ENCODE results near the gene SYT5.
"Not testable (repeated sequence)": the region's sequence is repeated elsewhere in the genome, so short reads cannot be mapped to it uniquely, and the experiment has no call there.

Gene SYT5

DNA sequence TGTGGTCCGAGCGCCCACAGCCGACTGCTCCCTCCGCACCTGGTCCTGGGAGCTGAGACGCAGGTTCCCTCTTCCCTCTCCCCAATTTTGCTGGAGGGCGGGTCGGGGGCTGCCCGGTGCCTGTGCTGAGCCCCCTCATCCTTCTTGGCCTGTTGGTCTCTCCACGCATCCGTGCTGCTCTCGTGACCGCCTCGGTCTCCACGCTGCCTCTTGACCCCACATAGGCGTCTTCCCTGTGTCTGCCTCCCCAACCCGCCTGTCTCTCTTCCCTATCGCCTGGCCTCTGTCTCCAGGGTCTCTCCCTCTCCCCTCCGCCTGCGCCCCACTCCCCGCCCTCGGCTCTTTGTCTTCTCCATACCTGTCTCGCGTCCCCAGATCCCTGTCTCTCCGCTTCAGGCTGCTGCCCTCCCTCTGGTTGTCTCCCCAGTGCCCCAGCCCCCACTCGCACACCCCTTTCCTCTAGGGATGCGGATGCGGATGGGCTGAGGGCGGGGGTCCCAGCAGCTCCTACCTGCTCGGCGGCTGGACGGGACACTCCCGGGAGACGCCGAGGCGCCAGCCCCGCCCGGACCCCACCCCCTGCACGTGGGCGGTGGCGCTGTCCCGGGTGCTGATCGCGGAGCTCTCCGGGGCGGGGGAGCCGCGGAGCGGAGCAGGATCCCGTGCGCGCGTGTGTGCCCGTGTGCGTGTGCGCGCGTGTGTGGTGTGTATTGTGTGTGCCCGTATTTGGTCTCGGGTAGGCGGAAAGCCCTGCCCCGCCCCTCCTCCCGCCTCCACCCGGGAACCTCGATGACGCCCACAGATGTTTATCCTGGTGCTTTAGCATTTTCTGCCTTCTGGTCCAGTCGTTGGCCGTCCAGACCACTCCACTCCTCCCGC, at the start of gene SYT5:
SYT5 (minus strand) TSS at position 684 of the 879 bp plus-strand sequence. CDS start 1,248 bp downstream, outside the sequence.
- peak; percentile 50 for DNase-seq

DNA sequence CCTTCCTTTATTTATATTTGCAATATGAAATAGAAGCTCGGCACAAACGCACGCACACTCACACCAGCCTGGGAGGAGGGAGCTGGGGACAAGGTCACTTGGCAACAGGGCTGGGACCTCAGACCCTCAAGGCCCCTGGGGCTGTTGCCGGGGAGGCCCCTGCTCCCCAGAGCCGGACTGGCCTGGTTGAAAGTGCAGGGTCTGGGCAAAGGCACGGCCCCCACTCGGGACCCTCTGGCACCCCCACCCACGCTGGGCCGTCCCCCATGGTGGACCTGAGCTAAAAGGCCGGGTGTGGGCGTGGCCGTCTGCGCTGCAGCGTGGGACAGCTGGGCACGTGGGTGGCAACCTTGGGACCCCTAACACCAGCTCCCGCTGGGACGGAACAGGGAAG, 49.7 kb upstream of the SYT5 start:
- no peak for DNase-seq

DNA sequence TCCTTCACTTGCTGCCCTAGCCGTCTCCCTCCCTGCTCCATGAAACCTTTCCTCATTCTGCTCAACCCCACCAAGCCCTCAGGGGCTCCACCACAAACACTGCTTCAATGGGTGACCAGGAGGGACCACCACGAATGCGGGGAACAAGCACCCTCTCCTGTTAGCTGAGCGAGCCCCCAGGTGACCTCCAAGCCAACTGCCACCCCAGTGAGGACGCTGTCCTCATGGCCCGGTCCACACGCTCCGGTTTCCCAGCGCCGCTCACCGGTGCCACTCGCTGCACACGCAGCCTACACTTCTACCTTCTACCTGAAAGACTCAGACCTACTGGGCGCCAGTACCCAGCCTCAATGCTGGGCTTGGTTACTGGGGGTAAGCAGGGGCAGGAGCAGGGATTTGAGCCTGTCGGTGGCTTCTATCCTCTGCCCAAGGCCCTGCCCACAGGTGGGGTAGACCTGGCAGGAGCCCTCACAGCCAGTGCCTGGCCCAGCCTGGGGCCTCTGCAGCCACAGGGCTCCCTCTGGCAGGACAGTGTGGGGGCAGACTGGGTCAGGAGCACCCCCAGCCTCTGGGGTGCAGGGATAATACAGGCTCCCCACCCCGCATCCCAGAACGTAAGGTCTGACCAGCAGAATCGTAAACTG, 49.2 kb upstream of the SYT5 start:
- DNase-seq = no peak

DNA sequence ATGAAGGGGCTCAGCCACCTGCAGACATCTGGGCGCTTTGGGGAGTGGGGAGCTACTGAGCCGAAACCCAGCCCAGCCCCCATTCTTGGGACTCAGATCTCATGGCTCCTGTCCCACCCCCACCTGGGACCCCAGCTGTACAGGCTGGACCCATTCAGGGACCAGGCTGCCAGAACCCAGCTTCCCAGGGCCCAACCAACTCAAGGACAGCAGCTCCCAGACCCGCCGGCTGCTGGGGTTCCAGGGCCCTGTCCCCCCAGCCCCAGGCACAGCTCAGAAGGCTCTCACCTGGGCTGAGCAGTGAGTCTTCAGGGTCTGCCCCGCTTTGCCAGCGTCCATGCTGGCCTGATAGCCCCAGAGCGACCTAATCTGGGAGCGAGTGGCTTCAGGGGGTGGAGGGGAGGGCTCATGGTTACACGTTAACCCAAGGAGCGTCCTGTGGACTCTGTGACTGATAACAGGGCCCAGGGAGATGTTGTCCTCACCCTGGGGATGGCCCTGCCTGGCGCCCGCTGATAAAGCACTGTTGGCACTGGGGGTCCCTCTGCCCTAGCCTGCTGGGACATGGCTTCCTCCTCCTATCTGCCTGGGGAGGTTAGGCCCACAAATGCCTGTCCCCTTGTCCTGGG, 48.4 kb upstream of the SYT5 start, which contains the start of gene TMEM86B:
TMEM86B (minus strand) TSS at position 361 of the 629 bp plus-strand sequence; CDS start at position 339, 22 bp downstream.
- no peak for DNase-seq

DNA sequence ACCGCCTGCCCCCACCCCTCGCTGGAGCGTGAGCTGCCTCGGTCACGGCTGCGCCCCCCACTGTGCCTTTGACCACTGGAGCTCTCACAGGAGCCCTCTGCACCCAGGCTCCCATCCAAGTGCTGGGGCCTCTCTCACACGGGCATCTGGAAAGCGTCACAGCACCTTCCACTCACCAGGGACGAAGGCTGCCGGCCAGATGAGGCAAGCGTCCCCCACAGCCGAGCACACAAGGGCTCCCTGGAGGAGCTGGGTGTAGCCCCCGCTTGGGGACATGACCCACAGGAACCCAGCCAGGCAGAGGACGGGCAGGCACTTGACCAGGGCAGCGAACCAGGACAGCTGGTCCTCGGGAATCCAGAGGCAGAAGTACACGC, 47.9 kb upstream of the SYT5 start:
- no peak for DNase-seq

DNA sequence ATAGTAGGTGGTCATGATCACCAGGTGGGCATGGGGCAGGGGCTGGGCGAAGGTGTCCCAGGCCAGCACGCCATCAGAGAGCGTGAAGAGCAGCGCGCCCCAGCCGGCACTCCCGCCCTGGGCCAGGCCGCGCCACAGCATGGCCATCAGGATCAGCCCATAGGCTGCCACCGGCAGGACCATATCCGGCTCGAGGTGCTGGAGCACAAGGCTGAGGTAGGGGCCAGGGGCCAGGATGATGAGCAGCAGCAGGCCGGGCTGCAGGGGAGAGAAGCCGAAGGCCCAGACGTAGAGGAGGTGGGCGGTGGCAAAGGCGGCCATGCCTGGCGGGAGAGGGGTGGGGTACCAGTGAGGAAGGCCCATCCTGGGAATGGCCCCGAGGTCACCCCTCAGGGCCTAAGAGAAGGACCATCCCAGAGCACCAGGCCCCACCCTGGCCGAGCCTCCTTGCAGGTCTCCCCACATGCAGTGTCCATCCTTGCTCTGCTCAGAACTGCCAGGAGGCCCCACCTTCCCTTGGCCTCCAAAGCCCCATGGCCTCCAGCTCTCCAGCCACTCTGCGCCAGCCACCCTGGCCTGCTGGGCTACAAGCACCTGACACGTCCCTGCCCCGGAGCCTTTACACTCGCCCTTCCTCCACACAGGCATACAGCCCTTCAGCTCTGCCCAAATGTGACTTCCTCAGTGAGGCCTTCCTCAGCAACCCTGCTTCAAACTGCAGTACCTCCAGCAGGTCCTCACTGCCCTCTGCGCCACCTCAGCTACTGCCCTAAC, 47.3 kb upstream of the SYT5 start:
- DNase-seq = no peak

DNA sequence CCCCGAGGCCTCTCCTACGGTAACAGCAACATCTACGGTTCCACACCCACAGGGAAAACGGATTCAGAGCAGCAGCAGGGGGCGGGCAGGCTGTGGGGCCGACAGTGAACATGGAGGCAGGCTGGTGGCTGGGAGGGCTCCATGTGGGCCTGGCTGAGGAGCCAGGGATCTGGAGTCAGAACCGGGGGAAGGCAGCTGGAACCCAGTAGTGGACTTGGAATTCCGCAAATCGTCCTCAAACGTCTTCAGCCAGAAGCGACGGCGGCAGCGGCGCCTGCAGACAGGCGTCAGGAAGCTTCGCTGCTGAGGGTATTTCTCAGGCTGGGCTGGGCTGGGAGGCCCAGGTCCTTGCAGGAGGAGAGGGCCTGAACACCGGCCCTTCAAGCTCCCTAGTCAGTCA, 46.7 kb upstream of the SYT5 start:
- DNase-seq = no peak

DNA sequence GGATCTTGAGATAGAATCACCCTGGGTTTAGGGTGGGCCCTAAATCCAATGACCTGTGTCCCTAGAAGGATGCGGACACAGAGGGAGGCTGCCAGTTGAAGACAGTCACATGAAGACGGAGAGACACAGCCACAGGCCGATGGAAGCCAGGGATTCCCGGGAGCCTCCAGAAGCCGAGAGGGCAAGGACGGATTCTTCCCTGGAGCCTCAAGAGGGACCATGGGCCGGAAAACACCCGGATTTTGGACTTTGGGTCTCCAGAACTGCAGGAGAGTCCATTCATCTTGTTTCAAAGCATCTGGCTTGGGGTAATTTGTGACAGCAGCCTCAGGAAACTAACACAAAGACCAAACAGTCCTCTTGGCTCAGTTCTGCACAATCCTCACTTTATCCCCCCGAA, 46.2 kb upstream of the SYT5 start:
- no peak for DNase-seq

DNA sequence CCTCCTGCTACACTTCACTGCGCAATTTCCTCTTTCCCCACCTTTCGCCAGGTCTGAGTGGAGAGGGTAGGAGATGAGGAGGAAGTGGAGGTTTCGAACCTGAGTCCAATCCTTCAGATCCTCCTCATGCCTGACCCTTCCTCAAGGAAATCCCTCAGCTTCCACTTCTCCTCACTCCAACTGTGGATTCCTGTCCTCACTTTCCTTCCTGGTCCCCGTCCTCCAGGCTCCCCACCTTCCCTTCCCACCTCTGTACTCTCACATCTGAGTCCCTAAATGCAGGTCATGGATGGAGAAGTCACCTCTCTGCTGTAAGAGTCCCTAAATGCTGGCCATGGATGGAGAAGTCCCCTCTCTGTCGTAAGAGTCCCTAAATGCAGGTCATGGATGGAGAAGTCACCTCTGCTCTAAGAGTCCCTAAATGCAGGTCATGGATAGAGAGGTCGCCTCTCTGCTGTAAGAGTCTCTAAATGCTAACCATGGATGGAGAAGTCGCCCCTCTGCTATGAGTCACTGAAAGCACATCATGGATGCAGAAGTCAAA, 45.4 kb upstream of the SYT5 start:
- no peak for DNase-seq

DNA sequence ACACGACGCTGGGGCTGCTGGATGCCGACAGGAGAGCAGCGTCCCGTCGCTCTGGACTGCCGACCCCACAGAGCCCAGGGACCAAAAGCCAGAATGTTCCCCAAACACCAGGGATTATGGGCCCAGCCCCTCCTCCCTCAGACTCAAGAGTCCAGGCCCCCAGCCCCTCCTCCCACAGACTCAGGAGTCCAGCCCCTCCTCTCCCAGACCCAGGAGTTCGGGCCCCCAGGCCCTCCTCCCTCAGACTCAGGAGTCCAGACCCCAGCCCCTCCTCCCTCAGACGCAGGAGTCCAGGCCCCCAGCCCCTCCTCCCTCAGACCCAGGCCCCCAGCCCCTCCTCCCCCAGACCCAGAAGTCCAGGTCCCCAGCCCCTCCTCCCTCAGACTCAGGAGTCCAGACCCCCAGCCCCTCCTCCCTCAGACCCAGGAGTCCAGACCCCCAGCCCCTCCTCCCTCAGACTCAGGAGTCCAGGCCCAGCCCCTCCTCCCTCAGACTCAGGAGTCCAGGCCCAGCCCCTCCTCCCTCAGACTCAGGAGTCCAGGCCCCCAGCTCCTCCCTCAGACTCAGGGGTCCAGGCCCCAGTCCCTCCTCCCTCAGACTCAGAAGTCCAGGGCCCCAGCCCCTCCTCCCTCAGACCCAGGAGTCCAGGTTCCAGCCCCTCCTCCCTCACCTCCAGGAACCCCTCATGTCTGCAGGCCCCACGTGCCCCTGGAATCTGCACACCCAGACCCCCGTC, 44.8 kb upstream of the SYT5 start:
- DNase-seq = not testable (repeated sequence)

DNA sequence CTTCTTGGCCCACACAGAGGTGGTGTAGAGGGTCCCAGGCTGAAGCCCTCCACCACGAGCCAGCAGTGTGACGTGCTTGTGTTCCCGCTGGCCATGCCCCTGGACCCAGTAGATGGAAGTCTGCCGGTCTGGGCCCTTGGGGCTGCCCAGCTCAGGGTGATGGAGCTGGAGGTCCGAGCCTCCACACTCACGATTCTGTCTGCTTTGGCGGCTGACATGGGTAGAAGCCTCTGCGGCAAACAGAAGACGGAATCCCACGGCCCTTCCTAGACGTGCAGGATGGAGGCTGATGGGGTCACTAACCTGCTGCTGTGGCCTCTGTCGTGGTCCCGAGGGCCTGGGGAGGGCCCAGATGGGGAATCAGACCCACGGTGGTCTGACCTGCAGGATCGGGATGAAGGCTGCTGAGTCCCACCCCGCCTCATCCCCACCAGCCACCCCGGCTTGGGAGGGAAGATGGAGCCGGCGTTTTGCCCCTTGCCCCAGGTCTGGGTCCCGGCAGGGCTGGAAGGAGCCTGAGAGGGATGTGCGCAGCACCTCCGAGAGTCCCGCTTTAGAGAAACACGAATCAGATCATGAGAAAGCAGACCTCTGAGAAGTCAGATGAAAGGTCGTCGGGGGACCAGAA, 44.1 kb upstream of the SYT5 start:
- DNase-seq = no peak

DNA sequence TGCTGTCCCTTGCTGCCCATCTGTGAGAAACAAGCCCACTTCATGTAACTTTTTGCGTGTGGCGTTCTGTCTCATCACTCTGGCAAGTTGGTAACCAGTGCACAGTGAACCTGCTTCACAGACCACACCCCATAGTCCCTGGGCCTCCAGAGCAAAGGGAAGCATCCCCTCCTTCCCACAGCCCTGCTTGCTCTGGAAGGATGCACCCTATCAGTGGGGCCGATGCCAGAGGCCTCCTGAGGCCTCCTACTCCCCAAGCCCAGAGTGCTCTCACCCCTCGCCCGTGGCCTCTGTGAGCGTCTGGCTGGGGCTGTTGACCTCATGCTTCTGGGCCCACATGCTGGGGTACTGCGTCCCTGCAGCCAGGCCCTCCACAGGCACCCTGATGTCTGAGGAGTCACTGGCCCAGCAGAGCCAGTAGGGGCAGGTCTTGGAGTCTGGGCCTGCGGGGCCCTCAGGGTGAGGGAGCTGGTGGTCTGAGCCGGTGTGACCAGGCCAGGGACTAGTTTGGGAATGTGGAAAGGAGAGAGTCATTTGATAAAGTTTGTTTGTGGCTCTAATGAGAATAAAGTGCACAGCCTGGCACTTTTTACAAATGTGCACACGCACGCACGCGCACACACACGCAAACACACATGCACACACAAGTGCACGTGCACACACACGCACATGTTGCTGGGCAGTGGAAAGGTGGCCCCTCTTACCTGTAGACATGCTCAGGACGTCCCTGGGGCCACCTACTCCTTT, 43.4 kb upstream of the SYT5 start:
- DNase-seq = no peak

DNA sequence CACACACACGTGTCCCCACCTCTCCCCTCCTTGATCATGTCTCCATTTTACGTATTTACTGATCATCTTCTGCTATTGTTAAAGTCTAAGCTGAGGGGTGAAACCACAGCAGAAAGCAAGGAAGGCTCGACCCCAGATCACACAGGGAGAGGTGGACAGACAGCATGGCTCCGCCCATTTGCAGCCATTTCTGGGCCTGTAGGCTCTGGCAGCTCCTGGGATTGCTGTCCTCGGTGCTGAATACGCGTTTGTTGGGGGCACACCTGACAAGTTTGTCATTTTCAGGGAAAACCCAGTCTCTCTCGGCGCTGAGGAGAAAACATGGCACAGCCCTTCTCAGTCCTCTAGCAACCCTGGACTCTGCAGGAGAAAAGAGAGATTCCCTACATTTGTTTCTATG, 40.4 kb upstream of the SYT5 start:
- no peak for DNase-seq

DNA sequence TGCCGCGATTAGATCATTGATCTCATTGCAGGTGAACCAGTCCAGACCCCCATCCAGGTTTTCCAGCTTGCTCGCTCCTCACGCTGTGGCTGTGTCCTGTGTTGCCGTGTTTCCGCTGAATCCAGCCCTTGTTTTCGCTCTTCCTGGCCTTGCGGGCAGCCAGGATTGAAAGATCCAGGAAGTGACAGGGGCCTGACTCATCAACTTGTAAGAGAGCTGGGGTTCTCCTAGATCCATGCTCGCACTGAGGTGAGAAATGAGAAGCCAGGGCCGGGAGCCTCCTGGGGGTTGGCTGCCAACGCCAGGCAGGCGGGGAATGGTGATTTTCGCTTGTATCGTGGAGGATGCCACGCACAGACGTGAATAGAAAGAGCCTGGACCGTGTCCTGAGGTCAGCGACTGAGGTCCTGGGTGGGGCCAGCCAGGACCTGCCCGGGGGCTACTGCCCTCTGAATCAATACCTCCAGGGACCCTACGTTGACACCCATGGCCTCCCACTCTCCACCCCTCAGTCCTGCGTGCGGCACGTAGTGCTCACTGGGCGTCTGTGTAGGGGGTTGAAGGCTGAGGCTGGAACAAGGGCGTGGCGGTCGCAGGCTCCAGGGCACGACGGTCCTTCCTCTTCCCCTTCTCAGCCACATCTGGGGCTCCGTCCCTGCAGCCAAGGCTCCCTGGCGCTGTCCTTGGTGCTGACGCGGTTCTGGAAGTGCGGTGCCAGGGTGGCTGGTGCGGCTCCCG, 36.5 kb upstream of the SYT5 start:
- peak; percentile 72 for DNase-seq

DNA sequence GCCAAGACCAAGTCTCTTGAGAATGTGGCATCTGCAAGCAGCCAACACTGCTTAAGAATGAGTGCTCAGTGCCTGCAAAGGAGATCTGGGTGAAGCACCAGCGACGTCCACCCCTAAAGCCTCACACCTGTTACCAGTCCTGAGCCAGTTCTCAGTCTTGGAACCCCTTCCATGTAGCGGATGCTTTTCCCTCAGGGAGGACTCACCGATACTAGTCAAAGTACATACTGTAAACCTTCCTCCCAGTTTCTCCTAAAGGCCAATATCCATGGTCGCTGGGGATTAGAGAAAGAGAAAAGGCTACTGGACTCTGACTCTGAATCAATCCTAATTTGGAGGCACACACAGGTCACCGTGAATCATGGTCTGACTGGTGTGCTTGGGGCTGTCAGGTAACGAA, 33.5 kb upstream of the SYT5 start:
- no peak for DNase-seq

DNA sequence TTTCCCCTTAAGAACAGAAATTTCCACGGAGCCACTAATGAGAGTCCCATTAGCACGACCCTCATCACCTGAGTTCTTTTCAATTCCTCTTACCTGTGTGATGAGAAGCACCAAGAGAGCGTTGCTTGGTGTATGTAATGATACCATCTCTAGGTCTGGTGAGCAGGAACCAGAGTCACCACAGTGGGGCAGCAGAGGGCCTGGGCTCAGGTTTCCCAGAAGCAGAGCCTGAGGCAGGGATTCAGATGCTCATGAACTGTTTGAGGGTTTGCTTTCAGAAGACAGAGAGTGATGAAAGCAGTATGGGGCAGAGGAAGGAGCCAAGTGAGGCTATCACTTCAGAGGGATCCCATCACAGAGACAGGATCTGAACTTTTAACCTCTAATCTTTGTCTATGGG, 32.4 kb upstream of the SYT5 start:
- peak; percentile 63 for DNase-seq

DNA sequence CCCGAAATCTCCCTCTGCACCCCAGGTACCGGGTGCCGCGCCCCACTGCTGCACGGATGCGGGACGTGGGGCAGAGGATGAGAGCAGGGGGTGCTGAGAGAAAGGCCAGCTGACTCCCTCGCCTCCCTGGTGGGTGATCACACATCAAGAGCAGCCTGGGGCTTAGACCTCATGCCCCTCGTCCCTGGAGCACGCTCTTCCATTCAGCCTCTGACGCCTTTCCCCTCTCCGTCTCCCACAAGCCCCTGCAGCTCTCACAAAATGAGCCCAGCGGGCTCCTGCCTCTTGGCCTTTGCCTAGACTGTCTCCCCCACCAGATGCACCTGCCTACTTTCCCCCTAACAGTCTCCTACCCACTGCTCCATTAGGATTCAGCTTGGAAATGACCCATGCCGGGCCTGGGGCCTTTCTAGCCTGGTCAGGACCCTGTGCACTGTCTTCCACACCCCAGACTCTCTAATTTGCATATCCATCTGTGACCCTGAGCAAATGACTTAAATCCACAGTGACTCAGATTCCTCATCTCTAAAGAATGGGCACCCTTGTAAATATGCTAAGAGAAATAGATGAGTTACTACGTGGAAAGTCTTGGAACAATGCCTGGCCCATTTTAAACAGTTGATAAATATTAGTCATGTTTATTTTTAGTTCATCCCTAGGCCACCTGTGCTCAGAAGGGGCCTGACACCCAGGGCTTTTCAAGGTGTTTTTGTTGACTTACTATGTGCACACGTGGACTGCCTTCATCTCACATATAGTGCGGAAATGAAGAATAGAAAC, 29.8 kb upstream of the SYT5 start:
- DNase-seq = no peak

DNA sequence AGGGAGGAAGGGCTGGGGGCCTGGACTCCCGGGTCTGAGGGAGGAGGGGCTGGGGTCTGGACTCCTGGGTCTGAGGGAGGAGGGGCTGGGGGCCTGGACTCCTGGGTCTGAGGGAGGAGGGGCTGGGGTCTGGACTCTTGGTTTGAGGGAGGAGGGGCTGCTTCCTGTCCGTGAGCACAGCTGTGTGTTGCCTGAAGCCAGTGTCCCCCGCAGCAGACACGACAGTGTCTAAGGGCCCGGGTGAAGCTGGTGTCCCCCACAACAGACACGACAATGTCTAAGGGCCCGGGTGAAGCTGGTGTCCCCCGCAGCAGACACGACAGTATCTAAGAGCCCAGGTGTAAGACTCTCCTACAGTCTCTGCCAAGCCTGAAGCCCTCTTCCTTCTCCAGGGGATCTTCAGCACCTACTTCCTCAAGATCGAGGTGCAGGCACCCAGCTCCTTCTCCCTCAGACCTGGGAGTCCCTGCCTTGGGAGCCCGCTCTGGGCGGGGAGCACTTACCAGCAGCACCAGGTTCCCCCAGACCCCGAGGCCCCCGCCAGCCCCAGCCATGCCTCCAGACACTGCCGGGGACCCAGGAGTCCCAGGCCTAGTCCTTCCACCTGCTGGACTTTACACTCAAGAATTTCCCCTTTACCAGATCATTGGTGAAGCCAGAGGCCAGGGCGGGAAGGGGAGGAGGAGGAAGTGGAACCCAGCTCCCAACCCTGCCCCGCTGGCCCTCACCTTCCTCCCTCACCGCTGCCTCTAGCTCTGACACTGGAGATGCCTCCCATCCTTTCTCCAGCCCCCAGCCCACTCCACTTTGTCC, 29.0 kb upstream of the SYT5 start, which contains the start of gene PTPRH:
PTPRH (minus strand) TSS at position 622 of the 813 bp plus-strand sequence; CDS start at position 554, 68 bp downstream.
- no peak for DNase-seq
